Natural killer cell (primary cell): ENCODE results near the gene SUSD1. TPM values are rescaled to one million over a fixed set of nuclear protein-coding genes. Genes with fewer than 3 reads are reported as not detected.

ENCODE experiments used
- ATAC-seq, 3 donors: fragments of 150-1000 bp in 2 of 3; fragments of 200-7000 bp in 1 of 3; cut with Tn5 transposase; 1 replicate in 1 of 3; 2 replicates in 2 of 3; pipeline ENCODE4 v1.10.0; 2021; ENCODE audit warnings: mild to moderate bottlenecking in 2 of 3, moderate library complexity in 2 of 3
- DNase-seq, 2 donors: peaks; one replicate each; pipeline versions ENCODE4 v3.0.0 to v3.0.0-alpha.2; 2013 to 2021; ENCODE audit warnings: mixed read lengths in 1 of 2
- H3K27ac ChIP-seq: one replicate; pipeline ENCODE4 v1.5.1; 2013; ENCODE audit warnings: mild to moderate bottlenecking, low read length
- H3K27me3 ChIP-seq: one replicate; pipeline ENCODE4 v1.6.1; 2013; ENCODE audit warnings: low read length; ENCODE audit not compliant: control insufficient read depth, insufficient read depth
- H3K36me3 ChIP-seq: one replicate; pipeline ENCODE4 v1.6.1; 2013; ENCODE audit warnings: low read length; ENCODE audit not compliant: control insufficient read depth, insufficient read depth
- H3K4me1 ChIP-seq: one replicate; pipeline ENCODE4 v1.6.1; 2013; ENCODE audit warnings: low read length; ENCODE audit not compliant: control insufficient read depth, insufficient read depth
- H3K4me3 ChIP-seq: one replicate; pipeline ENCODE4 v1.5.1; 2013; ENCODE audit warnings: low read length
- H3K9me3 ChIP-seq: one replicate; pipeline ENCODE4 v1.6.1; 2013; ENCODE audit warnings: low read length; ENCODE audit not compliant: control insufficient read depth, insufficient read depth
- H3K27ac Mint-ChIP-seq, 2 donors: one replicate each; pipeline ENCODE4 v1.8.0; 2022; ENCODE audit warnings: mild to moderate bottlenecking in 2 of 2, mixed read lengths in 2 of 2, moderate library complexity in 1 of 2
- H3K27me3 Mint-ChIP-seq, 2 donors: one replicate each; pipeline ENCODE4 v1.8.0; 2022; ENCODE audit warnings: low read depth in 2 of 2, mixed read lengths in 2 of 2
- H3K36me3 Mint-ChIP-seq: one replicate; pipeline ENCODE4 v1.8.0; 2022; ENCODE audit warnings: mixed read lengths
- H3K4me1 Mint-ChIP-seq, 2 donors: one replicate each; pipeline ENCODE4 v1.8.0; 2022; ENCODE audit warnings: mixed read lengths in 2 of 2
- H3K4me3 Mint-ChIP-seq: one replicate; pipeline ENCODE4 v1.8.0; 2022; ENCODE audit warnings: mild to moderate bottlenecking, moderate library complexity, mixed read lengths
- H3K9me3 Mint-ChIP-seq, 2 donors: one replicate each; pipeline ENCODE4 v1.8.0; 2022; ENCODE audit warnings: mixed read lengths in 2 of 2
- CTCF ChIP-seq: fragments of 200-600 bp; IDR thresholded peaks from one replicate; pipeline ENCODE4 v1.8.0; 2022; ENCODE audit warnings: antibody characterized with exemption
- WGBS: methylation state at CpG from one replicate; pipeline ENCODE4 v1.1.7; 2013; ENCODE audit warnings: missing lambda C conversion rate; ENCODE audit not compliant: insufficient coverage; 5-methylcytosine and 5-hydroxymethylcytosine counted together
- intact Hi-C: fragments of 100-400 bp; cut with micrococcal nuclease; formaldehyde crosslinking; loops from one replicate; pipeline ENCODE4 v1.14.2; 2022
- total RNA-seq, 4 donors: library from RNA; stranded (reverse); fragments of 120-200 nt in 1 of 4; gene quantifications; one replicate each; pipeline versions ENCODE4 v1.2.3 to v1.2.4, GENCODE V29; 2013 to 2022

Gene SUSD1
- total RNA-seq, 3 donors from 2014 or later (not counting 1 experiment from before 2014, with no cell fraction given), result 74.1 to 97.4 (median 86.9) TPM

- intact Hi-C loops, result no loop called here
- Mint-ChIP-seq H3K9me3 (no peaks in the 10 kb centered on the region), H3K4me1 (peaks cover 32 to 37% of the 10 kb centered on the region in 2 donors), H3K27ac (peak overlapping the region; percentile 27), H3K27me3 (no peaks in the 10 kb centered on the region), H3K36me3 (peaks cover 7% of the 10 kb centered on the region), H3K4me3 (no peak overlapping the region)
- H3K27me3 ChIP-seq, result no peaks in the 10 kb centered on the region
- H3K4me3 ChIP-seq, result no peak overlapping the region
- H3K4me1 ChIP-seq, result peaks cover 4% of the 10 kb centered on the region
- TF ChIP-seq CTCF, result no peak
- H3K36me3 ChIP-seq, result peaks cover 26% of the 10 kb centered on the region
- no peak overlapping the region for H3K27ac ChIP-seq
- WGBS, result 100% methylated on average over 1 of the region's 1 CpG
- DNase-seq (no peak), ATAC-seq (no peak)
- no peaks in the 10 kb centered on the region for H3K9me3 ChIP-seq
These were observed 57.1 kb downstream of the SUSD1 start for GRCh38 chr9:112118009-112118408.

GRCh38 chr9:112115970-112116753 is 58.9 kb downstream of the SUSD1 start:
- Mint-ChIP-seq H3K27ac (peak overlapping the region in 1 of 2 donors; percentile 19), H3K4me1 (peaks cover 18 to 19% of the 10 kb centered on the region in 2 donors), H3K27me3 (no peaks in the 10 kb centered on the region), H3K36me3 (no peaks in the 10 kb centered on the region), H3K4me3 (no peak overlapping the region), H3K9me3 (no peaks in the 10 kb centered on the region)
- no peak overlapping the region for H3K4me3 ChIP-seq
- H3K9me3 ChIP-seq, result no peaks in the 10 kb centered on the region
- ATAC-seq, result no peak
- peaks cover 34% of the 10 kb centered on the region for H3K36me3 ChIP-seq
- no peaks in the 10 kb centered on the region for H3K27me3 ChIP-seq
- DNase-seq, result no peak
- H3K4me1 ChIP-seq, result no peaks in the 10 kb centered on the region
- WGBS, result 87% methylated on average over 3 of the region's 3 CpGs
- TF ChIP-seq CTCF, result no peak
- H3K27ac ChIP-seq, result no peak overlapping the region
- intact Hi-C loops, result no loop called here

- Mint-ChIP-seq H3K4me3 (no peak overlapping the region), H3K36me3 (no peaks in the 10 kb centered on the region), H3K9me3 (no peaks in the 10 kb centered on the region), H3K4me1 (peaks cover 14 to 15% of the 10 kb centered on the region in 2 donors), H3K27ac (peak overlapping the region in 1 of 2 donors; percentile 76), H3K27me3 (no peaks in the 10 kb centered on the region)
- intact Hi-C loops, result no loop called here
- no peak for ATAC-seq
- H3K4me3 ChIP-seq, result no peak overlapping the region
- H3K27me3 ChIP-seq, result no peaks in the 10 kb centered on the region
- peaks cover 29% of the 10 kb centered on the region for H3K36me3 ChIP-seq
- H3K27ac ChIP-seq, result no peak overlapping the region
- peaks cover 4% of the 10 kb centered on the region for H3K4me1 ChIP-seq
- no peaks in the 10 kb centered on the region for H3K9me3 ChIP-seq
- TF ChIP-seq CTCF, result no peak
- WGBS, result 67% methylated on average over 3 of the region's 3 CpGs
- DNase-seq, result no peak
These were observed 60.0 kb downstream of the SUSD1 start for GRCh38 chr9:112115109-112115508.
